HEK293 (cell line): ENCODE measurements around the gene DPYSL4.

ENCODE experiments used
- CTCF ChIA-PET: fragments of 350-600 bp; formaldehyde crosslinking; extraction: SDS; loops from one replicate; lab custom pipeline; 2021; ENCODE audit warnings: antibody characterized with exemption; lab: Yijun Ruan, JAX
- POLR2A ChIA-PET: fragments of 300-600 bp; formaldehyde crosslinking; extraction: SDS; loops from one replicate; lab custom pipeline; 2020; ENCODE audit warnings: antibody characterized with exemption, inconsistent platforms; lab: Yijun Ruan, JAX
- H3K27ac ChIP-seq: fragments of 200-500 bp; sonication (Bioruptor generic); 2 replicates; pipeline ENCODE4 v1.5.1; 2014; ENCODE audit warnings: low read depth, low read length, control low read depth, inconsistent platforms; ENCODE audit errors: extremely low read depth
- H3K36me3 ChIP-seq, 2 experiments: fragments of 200-500 bp in 1 of 2; sonication (Bioruptor generic) in 1 of 2; 1 replicate in 1 of 2; 2 replicates in 1 of 2; pipeline ENCODE4 v1.5.1; 2014 to 2017; ENCODE audit warnings: inconsistent platforms in 2 of 2, low read length in 2 of 2; ENCODE audit not compliant: control insufficient read depth in 2 of 2, insufficient read depth in 1 of 2
- H3K4me1 ChIP-seq: fragments of 200-500 bp; sonication (Bioruptor generic); 2 replicates; pipeline ENCODE4 v1.5.1; 2014; ENCODE audit warnings: mild to moderate bottlenecking, low read length, inconsistent platforms; ENCODE audit not compliant: control insufficient read depth, insufficient read depth
- H3K4me3 ChIP-seq: 2 replicates; pipeline ENCODE4 v1.5.1; 2011; ENCODE audit warnings: low read depth, mild to moderate bottlenecking, control low read depth, low read length, moderate library complexity
- H3K9me3 ChIP-seq: fragments of 200-500 bp; sonication (Bioruptor generic); 2 replicates; pipeline ENCODE4 v1.5.1; 2014; ENCODE audit warnings: low read depth, low read length, inconsistent platforms; ENCODE audit not compliant: control insufficient read depth, insufficient read depth
- SALL2 ChIP-seq: fragments of 450-650 bp; formaldehyde crosslinking; IDR thresholded peaks from 2 replicates; pipeline ENCODE4 v1.5.0; 2017; ENCODE audit warnings: missing biosample characterization, mild to moderate bottlenecking, missing genetic modification characterization, borderline replicate concordance
- ZNF10 ChIP-seq: fragments of 450-650 bp; formaldehyde crosslinking; IDR thresholded peaks from 2 replicates; pipeline ENCODE4 v1.5.1; 2017; ENCODE audit warnings: missing biosample characterization, missing genetic modification characterization
- ZNF350 ChIP-seq: fragments of 450-650 bp; formaldehyde crosslinking; IDR thresholded peaks from 2 replicates; pipeline ENCODE4 v1.5.0; 2017; ENCODE audit warnings: missing biosample characterization, mild to moderate bottlenecking, missing genetic modification characterization
- ZNF394 ChIP-seq: fragments of 450-650 bp; formaldehyde crosslinking; IDR thresholded peaks from 2 replicates; pipeline ENCODE4 v1.5.1; 2016; ENCODE audit warnings: missing biosample characterization, missing genetic modification characterization, mild to moderate bottlenecking, moderate library complexity, borderline replicate concordance
- ZNF433 ChIP-seq: fragments of 450-650 bp; formaldehyde crosslinking; IDR thresholded peaks from 2 replicates; pipeline ENCODE4 v1.5.1; 2016; ENCODE audit warnings: missing biosample characterization, missing genetic modification characterization, low read depth
- ZNF624 ChIP-seq: fragments of 450-650 bp; formaldehyde crosslinking; IDR thresholded peaks from 2 replicates; pipeline ENCODE4 v1.5.1; 2017; ENCODE audit warnings: missing biosample characterization, missing genetic modification characterization
- TF ChIP-seq, protein P1 (sequence below): fragments of 450-650 bp; formaldehyde crosslinking; conservative IDR thresholded peaks from 2 replicates; pipeline ENCODE4 v1.5.1; 2016; ENCODE audit warnings: low read depth, missing biosample characterization, missing genetic modification characterization
- TF ChIP-seq, protein P2 (sequence below): fragments of 450-650 bp; formaldehyde crosslinking; IDR thresholded peaks from 2 replicates; pipeline ENCODE4 v1.5.1; 2016; ENCODE audit warnings: missing biosample characterization, missing genetic modification characterization
- TF ChIP-seq, protein P3 (sequence below): sonication (generic); formaldehyde crosslinking; IDR thresholded peaks from 2 replicates; pipeline ENCODE4 v1.8.1; 2022; ENCODE audit warnings: mild to moderate bottlenecking, moderate library complexity, missing genetic modification reagents

The DPYSL4 gene

DNA sequence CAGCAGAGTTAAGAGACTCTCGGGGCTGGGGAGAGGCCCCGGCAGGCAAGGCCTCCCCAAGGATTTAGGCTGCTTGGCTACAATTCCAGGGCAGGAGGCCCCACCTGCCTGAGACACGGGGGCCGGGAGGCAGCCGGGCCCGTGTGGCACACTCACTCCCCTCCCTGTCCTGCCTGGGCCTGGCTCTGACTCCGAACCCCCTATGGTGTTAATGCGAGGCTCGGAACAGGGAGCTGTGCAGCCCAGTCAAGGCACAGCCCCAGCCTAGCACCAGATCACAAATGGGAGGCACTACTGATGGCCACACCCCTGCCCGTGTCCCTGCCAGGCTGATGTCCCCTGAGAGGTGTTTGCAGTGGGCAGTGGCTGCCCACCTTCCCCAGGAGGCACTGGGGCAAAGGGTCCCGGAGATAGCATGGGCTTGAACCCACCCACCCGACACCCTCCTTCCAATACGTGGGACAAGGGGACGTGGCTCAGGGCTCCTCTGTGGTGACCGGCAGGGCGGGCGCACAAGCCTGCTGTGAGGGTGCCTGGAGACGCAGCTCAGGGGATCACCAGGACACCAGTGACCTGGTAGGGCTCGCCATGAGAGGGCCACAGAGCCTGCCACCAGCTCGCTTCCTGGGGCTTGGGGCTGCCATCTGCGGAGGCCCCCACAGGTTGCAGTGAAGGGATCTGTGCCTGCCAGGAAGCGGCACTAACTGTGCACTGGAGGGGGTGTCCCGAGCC, 37.0 kb downstream of the DPYSL4 start (continued):
- TF ChIP-seq, protein P1, sequence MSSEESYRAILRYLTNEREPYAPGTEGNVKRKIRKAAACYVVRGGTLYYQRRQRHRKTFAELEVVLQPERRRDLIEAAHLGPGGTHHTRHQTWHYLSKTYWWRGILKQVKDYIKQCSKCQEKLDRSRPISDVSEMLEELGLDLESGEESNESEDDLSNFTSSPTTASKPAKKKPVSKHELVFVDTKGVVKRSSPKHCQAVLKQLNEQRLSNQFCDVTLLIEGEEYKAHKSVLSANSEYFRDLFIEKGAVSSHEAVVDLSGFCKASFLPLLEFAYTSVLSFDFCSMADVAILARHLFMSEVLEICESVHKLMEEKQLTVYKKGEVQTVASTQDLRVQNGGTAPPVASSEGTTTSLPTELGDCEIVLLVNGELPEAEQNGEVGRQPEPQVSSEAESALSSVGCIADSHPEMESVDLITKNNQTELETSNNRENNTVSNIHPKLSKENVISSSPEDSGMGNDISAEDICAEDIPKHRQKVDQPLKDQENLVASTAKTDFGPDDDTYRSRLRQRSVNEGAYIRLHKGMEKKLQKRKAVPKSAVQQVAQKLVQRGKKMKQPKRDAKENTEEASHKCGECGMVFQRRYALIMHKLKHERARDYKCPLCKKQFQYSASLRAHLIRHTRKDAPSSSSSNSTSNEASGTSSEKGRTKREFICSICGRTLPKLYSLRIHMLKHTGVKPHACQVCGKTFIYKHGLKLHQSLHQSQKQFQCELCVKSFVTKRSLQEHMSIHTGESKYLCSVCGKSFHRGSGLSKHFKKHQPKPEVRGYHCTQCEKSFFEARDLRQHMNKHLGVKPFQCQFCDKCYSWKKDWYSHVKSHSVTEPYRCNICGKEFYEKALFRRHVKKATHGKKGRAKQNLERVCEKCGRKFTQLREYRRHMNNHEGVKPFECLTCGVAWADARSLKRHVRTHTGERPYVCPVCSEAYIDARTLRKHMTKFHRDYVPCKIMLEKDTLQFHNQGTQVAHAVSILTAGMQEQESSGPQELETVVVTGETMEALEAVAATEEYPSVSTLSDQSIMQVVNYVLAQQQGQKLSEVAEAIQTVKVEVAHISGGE = no peak
- TF ChIP-seq SALL2 (tag by site-specific recombination) = no peak

DNA sequence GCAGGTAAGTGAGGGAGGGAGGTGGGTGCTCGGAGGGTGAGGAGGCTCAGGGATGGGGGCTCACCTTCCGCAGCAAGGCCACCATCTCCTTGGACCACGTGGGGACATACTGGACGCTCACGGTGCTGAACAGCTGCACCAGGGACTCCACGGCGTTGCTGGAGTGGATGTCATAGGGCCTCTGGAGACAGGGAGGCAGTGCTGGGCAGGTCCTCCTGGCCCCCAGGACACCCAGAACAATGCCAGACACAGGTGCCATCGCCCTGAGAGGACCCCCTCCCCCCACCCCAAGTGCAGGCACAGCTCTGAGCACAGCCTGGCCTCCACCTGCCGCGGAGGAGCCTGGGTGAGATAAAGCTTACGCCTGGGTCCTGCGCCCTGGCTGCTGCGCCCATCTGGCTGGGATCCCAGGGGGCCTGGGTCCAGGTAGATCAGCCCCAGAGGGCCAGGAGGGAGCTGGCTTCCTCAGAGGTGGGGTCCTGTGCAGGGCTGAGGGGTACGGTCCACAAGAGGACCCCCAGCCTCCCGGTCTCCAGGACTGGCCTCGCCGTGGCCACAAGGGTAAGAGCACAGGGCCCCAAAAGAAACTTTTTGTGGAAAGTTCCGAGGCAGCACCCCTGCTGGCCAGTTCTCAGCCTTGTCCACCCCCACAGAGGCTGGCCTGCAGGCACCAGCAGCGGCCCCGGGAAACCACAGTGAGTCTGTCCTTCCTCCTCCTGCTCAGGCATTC, 37.8 kb downstream of the DPYSL4 start:
- CTCF ChIA-PET = interaction anchor here (0.6 to 1.4 kb wide), 10 partner anchors 9 to 470 kb away, joined by 3 to 12 read pairs (median 4); no protein-coding TSS in a partner anchor

More for the DNA sequence above, 37.8 kb downstream of the DPYSL4 start:
- Histone ChIP-seq H3K4me1 (no peaks in the 10 kb centered on the region), H3K36me3 (no peaks in the 10 kb centered on the region), H3K27ac (no peak overlapping the region), H3K9me3 (no peaks in the 10 kb centered on the region), H3K4me3 (no peak overlapping the region)
- TF ChIP-seq ZNF394 = no peak
- no peak for TF ChIP-seq ZNF350 (tag by site-specific recombination)
- TF ChIP-seq, protein P2, sequence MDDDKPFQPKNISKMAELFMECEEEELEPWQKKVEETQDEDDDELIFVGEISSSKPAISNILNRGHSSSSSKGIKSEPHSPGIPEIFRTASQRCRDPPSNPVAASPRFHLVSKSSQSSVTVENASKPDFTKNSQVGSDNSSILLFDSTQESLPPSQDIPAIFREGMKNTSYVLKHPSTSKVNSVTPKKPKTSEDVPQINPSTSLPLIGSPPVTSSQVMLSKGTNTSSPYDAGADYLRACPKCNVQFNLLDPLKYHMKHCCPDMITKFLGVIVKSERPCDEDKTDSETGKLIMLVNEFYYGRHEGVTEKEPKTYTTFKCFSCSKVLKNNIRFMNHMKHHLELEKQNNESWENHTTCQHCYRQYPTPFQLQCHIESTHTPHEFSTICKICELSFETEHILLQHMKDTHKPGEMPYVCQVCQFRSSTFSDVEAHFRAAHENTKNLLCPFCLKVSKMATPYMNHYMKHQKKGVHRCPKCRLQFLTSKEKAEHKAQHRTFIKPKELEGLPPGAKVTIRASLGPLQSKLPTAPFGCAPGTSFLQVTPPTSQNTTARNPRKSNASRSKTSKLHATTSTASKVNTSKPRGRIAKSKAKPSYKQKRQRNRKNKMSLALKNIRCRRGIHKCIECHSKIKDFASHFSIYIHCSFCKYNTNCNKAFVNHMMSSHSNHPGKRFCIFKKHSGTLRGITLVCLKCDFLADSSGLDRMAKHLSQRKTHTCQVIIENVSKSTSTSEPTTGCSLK (tag by site-specific recombination) = no peak
- TF ChIP-seq, protein P1 = no peak
- no peak for TF ChIP-seq ZNF433 (tag by site-specific recombination)
- TF ChIP-seq, protein P3, sequence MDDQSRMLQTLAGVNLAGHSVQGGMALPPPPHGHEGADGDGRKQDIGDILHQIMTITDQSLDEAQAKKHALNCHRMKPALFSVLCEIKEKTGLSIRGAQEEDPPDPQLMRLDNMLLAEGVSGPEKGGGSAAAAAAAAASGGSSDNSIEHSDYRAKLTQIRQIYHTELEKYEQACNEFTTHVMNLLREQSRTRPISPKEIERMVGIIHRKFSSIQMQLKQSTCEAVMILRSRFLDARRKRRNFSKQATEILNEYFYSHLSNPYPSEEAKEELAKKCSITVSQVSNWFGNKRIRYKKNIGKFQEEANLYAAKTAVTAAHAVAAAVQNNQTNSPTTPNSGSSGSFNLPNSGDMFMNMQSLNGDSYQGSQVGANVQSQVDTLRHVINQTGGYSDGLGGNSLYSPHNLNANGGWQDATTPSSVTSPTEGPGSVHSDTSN (CRISPR knock-in tag) = no peak
- TF ChIP-seq ZNF10 (tag by site-specific recombination) = no peak
- no peak for TF ChIP-seq ZNF624 (tag by site-specific recombination)
- POLR2A ChIA-PET = no interaction called here
